HG02642 (cell line): Measurements from ENCODE around the gene ABCC10.
"Not testable (repeated sequence)": the region's sequence is repeated elsewhere in the genome, so short reads cannot be mapped to it uniquely, and the experiment has no call there.

ENCODE experiments used
- ATAC-seq: cut with Tn5 transposase; IDR thresholded peaks from one replicate; pipeline ENCODE4 v1.9.1; 2021; ENCODE audit warnings: mild to moderate bottlenecking; ENCODE audit not compliant: unreplicated experiment, poor library complexity

The ABCC10 gene

DNA sequence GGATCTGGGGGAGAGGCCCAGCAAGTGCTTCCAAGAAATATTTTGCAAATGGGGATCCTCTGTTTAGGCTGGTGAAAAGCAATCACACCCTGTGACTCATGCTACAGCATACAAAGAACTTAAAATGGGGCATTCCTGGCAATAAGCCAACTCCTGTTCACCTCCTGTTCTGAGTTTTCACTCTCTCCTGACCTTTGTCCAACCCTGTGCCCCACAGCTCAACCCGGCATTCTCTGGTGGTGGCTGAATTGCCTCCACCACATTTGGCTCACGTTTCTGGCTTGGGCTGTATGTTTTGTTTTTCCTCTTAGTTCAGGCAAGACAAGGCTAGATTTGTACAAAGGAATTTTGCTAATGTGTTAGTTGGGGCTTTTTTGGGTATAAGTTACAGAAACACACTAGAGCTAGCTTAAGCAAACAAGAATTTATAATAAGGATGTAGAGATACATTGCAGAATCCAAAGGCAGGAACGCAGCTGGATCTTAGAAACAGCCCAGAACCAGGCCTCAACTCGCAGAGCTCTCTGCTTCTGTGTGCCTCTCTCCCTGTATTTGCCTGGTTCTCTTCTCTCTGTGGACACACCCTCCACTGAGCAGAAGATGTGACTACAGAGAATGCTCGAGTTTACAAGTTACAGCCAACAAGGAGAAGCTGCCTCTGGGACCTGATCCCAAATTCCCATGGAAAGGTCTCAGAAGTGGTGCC is 9.4 kb downstream of the ABCC10 start:
- ATAC-seq = no peak

DNA sequence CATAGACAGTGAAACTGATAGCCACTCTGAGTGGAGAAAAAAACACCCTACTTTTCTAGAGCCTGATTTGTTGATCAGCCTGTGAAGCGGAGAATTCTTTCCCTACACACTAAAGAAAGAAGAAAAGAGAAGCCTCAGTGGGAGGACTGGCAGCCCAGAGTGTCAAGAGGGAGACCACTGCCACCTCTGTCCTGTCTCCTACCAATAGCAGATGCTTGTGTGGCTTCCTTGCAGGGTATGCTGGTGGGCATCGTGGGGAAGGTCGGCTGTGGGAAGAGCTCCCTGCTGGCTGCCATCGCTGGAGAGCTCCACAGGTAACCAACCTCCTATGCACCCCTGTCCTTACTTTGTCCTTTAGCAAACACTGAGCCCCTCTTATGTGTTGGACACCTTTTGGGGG is 10.4 kb downstream of the ABCC10 start:
- ATAC-seq = no peak

DNA sequence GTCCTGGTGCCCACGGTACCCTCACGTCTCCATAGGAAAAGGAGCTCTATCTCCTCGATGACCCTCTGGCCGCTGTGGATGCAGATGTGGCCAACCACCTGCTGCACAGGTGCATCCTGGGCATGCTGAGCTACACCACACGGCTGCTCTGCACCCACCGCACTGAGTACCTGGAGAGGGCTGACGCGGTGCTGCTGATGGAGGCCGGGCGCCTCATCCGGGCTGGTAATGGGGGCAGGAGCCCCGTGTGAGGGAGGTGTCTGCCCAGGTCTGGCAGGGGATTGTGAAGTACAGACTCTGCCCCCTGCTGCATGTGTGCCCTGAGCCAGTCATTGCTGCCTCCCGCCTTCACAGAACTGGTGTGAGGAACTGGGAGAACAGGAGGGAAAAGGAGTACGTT is 15.6 kb downstream of the ABCC10 start:
- no peak for ATAC-seq

DNA sequence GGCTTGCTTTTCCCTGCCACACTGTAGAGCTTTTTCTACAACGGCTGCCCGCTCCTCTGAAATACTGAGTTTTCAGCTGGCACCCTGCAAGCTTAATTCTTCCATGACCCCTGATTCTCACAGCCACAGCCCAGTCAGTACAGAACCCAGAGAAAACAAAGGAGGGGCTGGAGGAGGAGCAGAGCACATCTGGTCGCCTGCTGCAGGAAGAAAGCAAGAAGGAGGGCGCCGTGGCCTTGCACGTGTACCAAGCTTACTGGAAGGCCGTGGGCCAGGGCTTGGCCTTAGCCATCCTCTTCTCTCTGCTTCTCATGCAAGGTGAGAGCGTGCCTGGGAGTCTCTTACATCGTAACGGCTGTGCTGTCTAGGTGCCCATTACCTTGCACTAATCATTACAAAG is 16.7 kb downstream of the ABCC10 start:
- no peak for ATAC-seq

DNA sequence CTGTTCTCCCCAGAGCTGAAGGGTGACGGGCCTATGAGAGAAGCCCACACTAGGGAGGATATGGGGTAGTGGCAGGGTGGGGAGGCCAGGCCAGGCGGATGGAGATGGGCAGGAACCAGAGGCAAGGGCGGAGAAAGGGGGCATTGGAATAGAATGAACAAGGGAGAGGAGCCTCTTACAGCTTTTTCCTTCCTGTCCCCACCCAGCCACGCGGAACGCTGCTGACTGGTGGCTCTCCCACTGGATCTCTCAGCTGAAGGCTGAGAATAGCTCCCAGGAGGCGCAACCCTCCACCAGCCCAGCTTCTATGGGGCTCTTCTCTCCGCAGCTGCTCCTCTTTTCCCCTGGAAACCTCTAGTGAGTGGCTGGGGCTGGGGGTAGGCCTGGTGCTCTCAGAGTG is 17.2 kb downstream of the ABCC10 start:
- no peak for ATAC-seq

DNA sequence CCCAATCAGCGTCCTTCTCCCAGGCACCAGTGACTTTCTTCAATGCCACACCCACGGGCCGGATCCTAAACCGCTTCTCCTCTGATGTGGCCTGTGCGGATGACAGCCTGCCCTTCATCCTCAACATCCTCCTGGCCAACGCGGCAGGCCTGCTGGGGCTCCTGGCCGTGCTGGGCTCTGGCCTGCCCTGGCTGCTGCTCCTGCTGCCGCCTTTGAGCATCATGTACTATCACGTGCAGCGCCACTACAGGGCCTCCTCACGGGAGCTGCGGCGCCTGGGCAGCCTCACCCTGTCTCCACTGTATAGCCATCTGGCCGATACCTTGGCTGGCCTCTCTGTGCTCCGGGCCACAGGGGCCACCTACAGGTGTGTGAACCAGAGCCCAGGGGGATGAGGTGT is 18.2 kb downstream of the ABCC10 start:
- ATAC-seq = no peak

DNA sequence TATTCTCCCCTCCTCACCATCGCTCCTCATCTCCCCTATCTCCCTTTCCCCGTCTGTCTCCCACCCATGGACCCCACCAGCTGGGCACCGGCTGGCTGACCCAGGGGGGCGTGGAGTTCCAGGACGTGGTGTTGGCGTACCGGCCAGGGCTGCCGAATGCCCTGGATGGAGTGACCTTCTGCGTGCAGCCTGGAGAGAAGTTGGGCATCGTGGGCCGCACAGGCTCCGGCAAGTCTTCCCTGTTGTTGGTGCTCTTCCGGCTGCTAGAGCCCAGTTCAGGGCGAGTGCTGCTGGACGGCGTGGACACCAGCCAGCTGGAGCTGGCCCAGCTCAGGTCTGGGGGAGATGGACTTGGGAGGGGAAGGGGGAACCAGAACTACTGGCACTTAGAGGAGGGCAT is 20.3 kb downstream of the ABCC10 start:
- ATAC-seq = no peak

GRCh38 chr6:43448916-43449315 is 21.6 kb downstream of the ABCC10 start:
- ATAC-seq = no peak

GRCh38 chr6:43450699-43451131 is 23.4 kb downstream of the ABCC10 start:
- ATAC-seq = no peak

DNA sequence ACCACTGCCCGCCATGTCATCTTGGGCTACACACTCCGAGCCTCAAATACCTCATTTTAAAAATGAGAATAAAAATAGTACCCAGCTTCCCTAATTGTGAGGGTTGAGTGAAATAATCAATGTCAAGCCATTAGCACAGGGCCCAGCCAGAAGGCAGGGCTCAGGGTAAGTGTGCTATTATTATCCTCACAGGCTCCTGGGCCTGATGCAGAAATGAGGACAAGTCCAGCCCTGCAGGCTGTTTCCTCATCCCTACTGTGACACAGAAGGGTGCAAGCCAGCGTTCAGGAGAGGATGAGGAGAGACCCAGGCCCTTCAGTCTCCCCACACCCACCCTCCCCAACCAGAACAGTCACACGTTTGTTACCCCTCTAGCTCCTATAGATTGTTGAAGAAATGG is 24.0 kb downstream of the ABCC10 start:
- no peak for ATAC-seq

GRCh38 chr6:43451939-43452338 is 24.6 kb downstream of the ABCC10 start:
- ATAC-seq = no peak

DNA sequence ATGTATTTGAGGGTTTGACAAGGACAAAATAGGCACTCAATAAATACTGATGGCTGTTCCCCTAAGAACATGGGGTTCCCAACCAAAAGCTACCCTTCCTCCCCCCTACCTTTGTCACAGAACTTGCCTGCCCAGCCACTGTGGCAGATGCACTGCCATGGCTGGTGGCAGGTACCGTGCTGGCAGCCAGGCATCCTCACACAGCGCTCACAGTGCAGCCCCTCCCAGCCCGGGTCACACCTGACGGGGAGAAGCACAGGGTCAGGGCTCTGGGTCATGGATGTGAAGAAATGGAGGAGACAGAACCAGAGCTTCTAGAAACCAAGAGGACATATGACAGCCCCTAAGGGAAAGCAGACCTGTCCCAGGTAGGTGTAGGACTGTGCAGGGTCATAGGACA is 25.6 kb downstream of the ABCC10 start:
- no peak for ATAC-seq

GRCh38 chr6:43453831-43454230 is 26.5 kb downstream of the ABCC10 start:
- no peak for ATAC-seq

GRCh38 chr6:43454290-43454695 is 27.0 kb downstream of the ABCC10 start:
- peak; percentile 60 for ATAC-seq

- ATAC-seq = peak; percentile 32
These were observed 27.6 kb downstream of the ABCC10 start for GRCh38 chr6:43454696-43455530.

DNA sequence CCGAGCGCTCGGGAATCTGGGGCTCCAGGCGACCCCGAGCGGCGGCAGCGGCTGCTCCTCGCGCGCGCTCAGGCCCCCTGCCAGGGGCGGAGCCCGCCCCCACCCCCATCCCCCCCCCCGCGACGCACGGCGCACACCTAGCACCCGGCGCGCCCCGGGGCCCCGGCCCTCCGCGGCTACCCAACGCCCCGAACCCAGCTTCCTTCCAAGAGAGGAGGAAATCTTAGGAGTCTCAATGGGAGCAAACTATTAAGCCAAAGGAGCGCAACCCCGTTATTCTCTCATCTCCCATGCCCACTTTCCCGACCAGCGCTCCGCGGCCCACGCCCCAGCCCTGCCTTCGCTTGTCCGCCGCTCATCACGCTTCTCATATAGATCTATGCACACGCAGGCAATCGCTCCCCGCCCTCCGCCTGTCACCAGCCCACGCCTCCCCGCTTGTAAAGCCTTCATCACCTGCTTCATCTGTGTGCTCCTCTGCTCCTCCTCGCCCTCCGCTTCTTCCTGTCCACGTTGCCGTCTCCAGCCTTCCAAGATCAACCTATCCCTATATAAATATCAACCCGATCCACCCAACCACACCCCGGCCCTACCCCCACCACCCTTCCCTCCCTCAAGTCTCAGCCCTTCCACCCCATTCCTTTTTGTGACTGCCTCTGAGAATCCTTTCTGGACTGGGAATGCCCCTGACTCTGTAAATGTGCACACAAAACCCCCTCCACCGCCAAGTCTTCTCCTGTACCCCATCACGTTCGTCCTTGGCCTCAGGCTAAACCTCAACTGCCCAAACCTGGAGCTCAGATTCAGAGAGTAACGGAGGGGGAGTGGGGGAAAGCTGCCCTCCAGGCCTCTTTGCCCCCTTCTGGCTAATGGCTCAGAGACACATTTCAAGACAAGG is 28.4 kb downstream of the ABCC10 start, which contains the start of gene DLK2:
TSS of gene DLK2 (minus strand) at position 18 of the 898 bp plus-strand sequence. CDS start 723 bp downstream, outside the sequence.
- peak; percentile 41 for ATAC-seq

- no peak for ATAC-seq
These were observed 30.3 kb downstream of the ABCC10 start for GRCh38 chr6:43457643-43458042.

DNA sequence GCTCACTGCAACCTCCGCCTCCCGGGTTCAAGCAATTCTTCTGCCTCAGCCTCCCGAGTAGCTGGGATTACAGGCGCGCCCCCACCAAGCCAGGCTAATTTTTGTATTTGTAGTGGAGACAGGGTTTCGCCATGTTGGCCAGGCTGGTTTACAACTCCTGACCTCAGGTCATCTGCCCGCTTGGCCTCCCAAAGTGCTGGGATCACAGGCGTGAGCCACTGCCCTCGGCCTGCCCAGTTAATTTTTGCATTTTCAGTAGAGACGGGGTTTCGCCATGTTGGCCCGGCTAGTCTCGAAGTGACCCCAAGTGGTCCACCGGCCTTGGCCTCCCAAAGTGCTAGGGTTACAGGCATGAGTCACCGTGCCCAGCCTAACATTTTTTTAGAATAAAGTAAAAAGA is 30.8 kb downstream of the ABCC10 start:
- ATAC-seq = not testable (repeated sequence)

GRCh38 chr6:43459535-43459934 is 32.2 kb downstream of the ABCC10 start:
- ATAC-seq = no peak

DNA sequence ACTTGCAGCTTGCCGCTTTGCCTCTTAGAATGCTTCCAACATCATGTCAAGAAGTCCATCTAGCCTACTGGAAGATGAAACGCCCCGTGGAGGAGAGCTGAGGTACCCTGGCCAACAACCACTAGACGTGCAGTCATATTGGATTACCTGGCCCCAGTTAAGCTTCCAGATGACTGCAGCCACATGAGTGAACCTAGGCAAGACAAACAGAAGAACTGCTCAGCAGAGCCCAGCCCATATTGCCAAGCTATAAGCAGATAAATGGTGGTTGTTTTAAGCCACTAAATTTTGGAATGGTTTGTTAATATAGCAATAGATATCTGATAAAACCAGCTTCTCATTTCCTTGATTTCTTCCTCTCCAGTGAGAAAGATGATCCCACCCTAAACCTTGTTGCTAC is 32.7 kb downstream of the ABCC10 start:
- no peak for ATAC-seq

GRCh38 chr6:43461936-43462335 is 34.6 kb downstream of the ABCC10 start:
- ATAC-seq = no peak
